Testis (tissue), 3 donors: Measurements from ENCODE around the gene DLG3. TPM values are rescaled to one million over a fixed set of nuclear protein-coding genes. Genes with fewer than 3 reads are reported as not detected.

Experiments used
- DNase-seq: peaks from one replicate; pipeline ENCODE4 v3.0.0-alpha.2; 2019
- H3K27ac ChIP-seq, 2 donors: fragments of 200-600 bp; sonication (generic); one replicate each; pipeline ENCODE4 v1.5.1; 2019
- H3K27me3 ChIP-seq: fragments of 200-600 bp; sonication (generic); one replicate; pipeline ENCODE4 v1.5.1; 2019
- H3K36me3 ChIP-seq: fragments of 200-600 bp; sonication (generic); one replicate; pipeline ENCODE4 v1.5.1; 2017; ENCODE audit warnings: low read depth; ENCODE audit errors: missing control alignments
- H3K4me1 ChIP-seq: fragments of 200-600 bp; sonication (generic); one replicate; pipeline ENCODE4 v1.5.1; 2019
- H3K4me3 ChIP-seq, 2 donors: fragments of 200-600 bp; sonication (generic); one replicate each; pipeline ENCODE4 v1.5.1; 2017 to 2019
- H3K9me3 ChIP-seq: fragments of 200-600 bp; sonication (generic); one replicate; pipeline ENCODE4 v1.5.1; 2017
- POLR2A ChIP-seq: fragments of 450-650 bp; IDR thresholded peaks from one replicate; pipeline ENCODE4 v1.6.1; 2017; ENCODE audit warnings: antibody characterized with exemption, mild to moderate bottlenecking, moderate library complexity
- WGBS, 2 donors: methylation state at CpG; one replicate each; pipeline ENCODE4 v1.1.5; 2018; 5-methylcytosine and 5-hydroxymethylcytosine counted together
- intact Hi-C: fragments of 100-400 bp; cut with DNase I; formaldehyde crosslinking; loops from one replicate; pipeline ENCODE4 v1.15.1; 2023; ENCODE audit warnings: low total_unique reads
- polyA plus RNA-seq: library from polyadenylated mRNA; stranded (reverse); fragments of 350-450 nt; fragmentation: Illumina TruSeq; extraction: RNeasy Lipid Tissue Mini Kit (QIAGEN cat#74804); gene quantifications from one replicate; pipeline ENCODE4 v1.2.3, GENCODE V29; 2014; ENCODE audit warnings: low read depth, low replicate concordance; ENCODE audit not compliant: insufficient read depth
- total RNA-seq, 2 donors: library from RNA; depleted of rRNA; stranded (reverse); fragments of >200 nt; gene quantifications; one replicate each; pipeline ENCODE4 v1.2.3, GENCODE V29; 2016
- TF ChIP-seq, protein P1 (sequence below), 3 experiments: fragments of 450-650 bp in 2 of 3; fragments of 200-600 bp in 1 of 3; sonication (generic) in 1 of 3; IDR thresholded peaks; one replicate each; pipeline ENCODE4 v1.5.1; 2016 to 2019; ENCODE audit warnings: antibody characterized with exemption in 3 of 3, mild to moderate bottlenecking in 2 of 3, moderate library complexity in 1 of 3

The DLG3 gene
- total and polyA plus RNA-seq, 3 donors from 2014 or later = 5.6 to 7.8 (median 7.1) TPM

GRCh38 chrX:70468709-70469108 is 24.1 kb downstream of the DLG3 start:
- H3K4me1 ChIP-seq = no peaks in the 10 kb centered on the region
- WGBS, 2 donors = 88 to 92% methylated on average over 1 of the region's 1 CpG
- intact Hi-C loops = no loop called here
- no peak overlapping the region for H3K27ac ChIP-seq
- no peaks in the 10 kb centered on the region for H3K9me3 ChIP-seq
- no peak for TF ChIP-seq POLR2A
- TF ChIP-seq, protein P1, sequence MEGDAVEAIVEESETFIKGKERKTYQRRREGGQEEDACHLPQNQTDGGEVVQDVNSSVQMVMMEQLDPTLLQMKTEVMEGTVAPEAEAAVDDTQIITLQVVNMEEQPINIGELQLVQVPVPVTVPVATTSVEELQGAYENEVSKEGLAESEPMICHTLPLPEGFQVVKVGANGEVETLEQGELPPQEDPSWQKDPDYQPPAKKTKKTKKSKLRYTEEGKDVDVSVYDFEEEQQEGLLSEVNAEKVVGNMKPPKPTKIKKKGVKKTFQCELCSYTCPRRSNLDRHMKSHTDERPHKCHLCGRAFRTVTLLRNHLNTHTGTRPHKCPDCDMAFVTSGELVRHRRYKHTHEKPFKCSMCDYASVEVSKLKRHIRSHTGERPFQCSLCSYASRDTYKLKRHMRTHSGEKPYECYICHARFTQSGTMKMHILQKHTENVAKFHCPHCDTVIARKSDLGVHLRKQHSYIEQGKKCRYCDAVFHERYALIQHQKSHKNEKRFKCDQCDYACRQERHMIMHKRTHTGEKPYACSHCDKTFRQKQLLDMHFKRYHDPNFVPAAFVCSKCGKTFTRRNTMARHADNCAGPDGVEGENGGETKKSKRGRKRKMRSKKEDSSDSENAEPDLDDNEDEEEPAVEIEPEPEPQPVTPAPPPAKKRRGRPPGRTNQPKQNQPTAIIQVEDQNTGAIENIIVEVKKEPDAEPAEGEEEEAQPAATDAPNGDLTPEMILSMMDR (IDR thresholded peaks at IDR 0.05) = no peak
- H3K27me3 ChIP-seq = no peaks in the 10 kb centered on the region
- no peak overlapping the region for H3K4me3 ChIP-seq
- DNase-seq = no peak
- H3K36me3 ChIP-seq = no peaks in the 10 kb centered on the region

DNA sequence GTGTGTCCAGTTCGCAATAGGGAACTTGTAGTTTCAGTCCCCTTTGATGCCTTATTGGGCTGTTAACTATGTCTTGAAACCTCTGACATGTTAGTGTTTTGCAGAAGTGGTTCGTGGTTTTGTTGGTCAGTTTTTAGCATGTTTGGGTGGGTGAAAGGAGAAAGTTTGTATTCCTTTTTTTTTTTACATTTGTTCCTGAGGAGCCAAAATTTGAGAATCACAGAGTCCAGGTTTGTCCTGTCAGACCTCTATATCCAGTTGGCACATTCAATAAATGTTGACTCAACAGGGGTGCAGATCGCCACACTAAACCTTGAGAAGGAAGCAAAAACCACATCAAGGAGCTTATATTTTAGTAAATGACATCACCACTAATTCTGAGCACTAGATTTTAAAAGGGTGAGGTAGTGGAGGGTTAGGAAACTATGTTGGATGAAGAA is 26.2 kb downstream of the DLG3 start:
- 75 to 84% methylated on average over 3 of the region's 3 CpGs for WGBS, 2 donors
- H3K4me1 ChIP-seq = no peaks in the 10 kb centered on the region

GRCh38 chrX:70476166-70476933 is 31.7 kb downstream of the DLG3 start:
- Histone ChIP-seq H3K27ac (no peak overlapping the region), H3K36me3 (no peaks in the 10 kb centered on the region), H3K4me1 (no peaks in the 10 kb centered on the region), H3K9me3 (no peaks in the 10 kb centered on the region), H3K27me3 (no peaks in the 10 kb centered on the region), H3K4me3 (no peak overlapping the region)
- no peak for DNase-seq
- intact Hi-C loops = no loop called here
- TF ChIP-seq POLR2A = no peak
- TF ChIP-seq, protein P1 (IDR thresholded peaks at IDR 0.05) = no peak
- WGBS, 2 donors = 81 to 84% methylated on average over 4 to 5 of the region's 5 CpGs

More for the DNA sequence above, 26.2 kb downstream of the DLG3 start:
- TF ChIP-seq POLR2A = no peak
- TF ChIP-seq, protein P1 (IDR thresholded peaks at IDR 0.05) = no peak
- no peak overlapping the region for H3K27ac ChIP-seq
- no peak overlapping the region for H3K4me3 ChIP-seq
- H3K36me3 ChIP-seq = no peaks in the 10 kb centered on the region
- H3K27me3 ChIP-seq = no peaks in the 10 kb centered on the region
- DNase-seq = no peak
- intact Hi-C loops = no loop called here
- no peaks in the 10 kb centered on the region for H3K9me3 ChIP-seq

DNA sequence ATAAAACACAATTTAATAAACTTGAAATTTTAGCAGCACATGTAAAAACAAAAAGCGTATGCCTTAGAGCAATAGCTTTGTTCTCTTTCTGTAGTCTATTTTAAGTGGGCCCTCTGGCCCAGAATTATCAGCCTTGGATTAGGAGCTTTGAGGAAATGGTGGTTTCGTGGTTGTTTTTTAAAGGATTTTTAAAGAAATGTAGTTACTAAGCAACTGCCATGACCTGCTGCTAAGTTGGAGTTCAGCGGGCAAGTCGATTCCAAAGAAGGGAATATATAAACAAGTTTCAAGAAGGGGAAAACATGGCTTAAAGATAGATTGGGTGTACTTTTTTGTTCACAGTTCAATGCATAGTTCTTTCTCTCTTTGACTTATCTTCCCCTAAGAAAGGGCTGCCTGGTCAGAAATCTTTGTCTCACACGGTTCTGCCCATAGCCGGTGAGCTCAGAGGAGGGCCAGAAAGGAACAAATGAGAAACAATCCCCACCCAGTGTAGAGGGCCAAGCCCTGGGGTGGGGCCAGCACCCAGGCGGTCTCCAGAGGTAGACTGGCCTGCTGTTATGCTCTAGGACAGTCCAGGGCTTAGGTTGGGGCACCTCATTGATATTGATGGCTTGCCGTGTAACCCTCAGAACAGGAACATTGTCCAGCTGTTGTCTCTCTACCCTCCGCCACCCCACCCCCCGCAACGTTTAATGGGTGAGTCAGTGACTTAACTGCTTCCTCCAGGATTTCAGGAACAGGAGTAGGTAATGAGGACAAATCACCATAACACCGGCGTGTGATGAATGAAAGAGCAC is 32.5 kb downstream of the DLG3 start:
- no peaks in the 10 kb centered on the region for H3K36me3 ChIP-seq
- H3K27me3 ChIP-seq = no peaks in the 10 kb centered on the region
- no peak for DNase-seq
- TF ChIP-seq, protein P1 (IDR thresholded peaks at IDR 0.05) = no peak
- no peak for TF ChIP-seq POLR2A
- H3K9me3 ChIP-seq = no peaks in the 10 kb centered on the region
- WGBS, 2 donors = 66 to 67% methylated on average over 6 to 13 of the region's 13 CpGs
- no peak overlapping the region for H3K4me3 ChIP-seq
- H3K27ac ChIP-seq = no peak overlapping the region
- intact Hi-C loops = no loop called here
- no peaks in the 10 kb centered on the region for H3K4me1 ChIP-seq
